ENCODE measurements around the gene ZNF761.

DNA sequence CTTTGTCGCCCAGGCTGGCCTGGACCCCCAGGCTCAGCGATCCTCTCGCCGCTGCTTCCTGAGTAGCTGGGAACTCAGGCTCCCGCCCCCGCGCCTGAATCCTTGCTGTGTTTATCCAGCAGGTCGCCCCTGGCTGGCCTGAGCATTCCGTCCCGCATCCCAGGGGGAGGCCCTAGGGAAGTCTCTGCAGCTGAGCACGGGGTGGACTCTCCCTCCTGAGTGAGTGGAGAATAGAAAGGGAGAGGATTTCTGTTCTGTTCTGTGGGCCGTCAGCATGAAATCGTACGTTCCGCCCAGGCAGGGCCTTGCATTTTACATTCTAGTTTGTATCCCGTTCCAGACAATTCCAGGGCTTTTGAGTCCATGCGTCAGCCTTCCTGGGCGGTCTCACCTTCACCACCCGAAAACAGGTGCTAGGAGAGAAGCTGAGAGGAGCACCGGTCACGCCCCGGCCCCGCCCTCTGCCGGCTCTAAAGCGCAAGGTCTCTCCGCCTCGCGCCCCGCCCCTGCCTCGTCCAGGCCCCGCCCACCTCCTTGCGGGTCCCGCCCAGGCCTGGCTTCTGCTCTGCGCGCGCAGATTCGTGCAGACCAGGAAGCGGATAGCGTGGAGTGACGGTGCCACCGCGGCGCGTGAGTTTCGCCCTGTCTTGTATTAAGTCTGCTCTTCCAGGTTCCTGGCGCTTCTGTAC, at the start of gene ZNF761:
- TF ChIP-seq CTCF (IDR thresholded peaks at IDR 0.05), result peak in 10 of 12 donors; percentile 37 to 68 (median 54)
- peak in 1 of 2 donors; percentile 75 for TF ChIP-seq POLR2A (IDR thresholded peaks at IDR 0.05)
